NCI-H2227 (cell line): Measurements from ENCODE around the gene FBXO24.
A peak's percentile ranks its signal among the peaks of the same experiment; 100 is the strongest.

Experiments
- DNase-seq: peaks from one replicate; lab custom pipeline; 2025; ENCODE audit not compliant: unreplicated experiment; lab: John Stamatoyannopoulos, UW

Gene FBXO24

GRCh38 chr7:100573691-100574361 is 12.3 kb upstream of the FBXO24 start, which contains the start of gene SAP25:
Gene SAP25, minus strand, starts transcription at chr7:100573900. Its CDS starts 158 bp downstream, at chr7:100573742.
- DNase-seq, result no peak

- DNase-seq, result no peak
These were observed 11.5 kb upstream of the FBXO24 start for GRCh38 chr7:100574362-100575205.

- DNase-seq, result no peak
These were observed 10.9 kb upstream of the FBXO24 start for GRCh38 chr7:100575206-100575631.

GRCh38 chr7:100575746-100576383 is 10.3 kb upstream of the FBXO24 start:
- DNase-seq, result no peak

- no peak for DNase-seq
These were observed 9.6 kb upstream of the FBXO24 start for GRCh38 chr7:100576384-100576993.

GRCh38 chr7:100577103-100577502 is 9.0 kb upstream of the FBXO24 start:
- DNase-seq, result no peak

- DNase-seq, result no peak
These were observed 8.6 kb upstream of the FBXO24 start for GRCh38 chr7:100577507-100577906.

GRCh38 chr7:100578246-100579183 is 7.6 kb upstream of the FBXO24 start:
- no peak for DNase-seq

GRCh38 chr7:100580466-100581283 is 5.5 kb upstream of the FBXO24 start:
- no peak for DNase-seq

GRCh38 chr7:100582041-100582579 is 4.0 kb upstream of the FBXO24 start:
- DNase-seq, result no peak

GRCh38 chr7:100582650-100583049 is 3.5 kb upstream of the FBXO24 start:
- DNase-seq, result no peak

- DNase-seq, result peak; percentile 50
These were observed 2.7 kb upstream of the FBXO24 start for GRCh38 chr7:100583132-100584053.

- peak; percentile 50 for DNase-seq
These were observed 2.0 kb upstream of the FBXO24 start for GRCh38 chr7:100584054-100584682.

- peak; percentile 69 for DNase-seq
These were observed 1.2 kb upstream of the FBXO24 start for GRCh38 chr7:100584683-100585510.

- DNase-seq, result peak; percentile 72
These were observed 440 bp upstream of the FBXO24 start, which contains the start of gene LRCH4 for GRCh38 chr7:100585511-100586265. Gene LRCH4, minus strand, starts transcription at chr7:100586129. Its CDS starts 29 bp downstream, at chr7:100586100.

GRCh38 chr7:100588438-100588837 is 2.3 kb downstream of the FBXO24 start:
- DNase-seq, result no peak
